Vagina (tissue), 2 donors: ENCODE results near the gene ALDH6A1.
A peak's percentile ranks its signal among the peaks of the same experiment; 100 is the strongest.

ENCODE experiments used
- CTCF ChIP-seq, 3 experiments: fragments of 450-650 bp in 2 of 3; fragments of 200-600 bp in 1 of 3; sonication (generic) in 1 of 3; IDR thresholded peaks; one replicate each; pipeline ENCODE4 v1.5.1; 2017 to 2019; ENCODE audit warnings: antibody characterized with exemption in 3 of 3, mild to moderate bottlenecking in 2 of 3, moderate library complexity in 2 of 3
- POLR2A ChIP-seq, 2 donors: fragments of 450-650 bp; IDR thresholded peaks; one replicate each; pipeline ENCODE4 v1.6.1; 2017; ENCODE audit warnings: antibody characterized with exemption in 2 of 2, mild to moderate bottlenecking in 2 of 2, moderate library complexity in 2 of 2

- TF ChIP-seq CTCF (IDR thresholded peaks at IDR 0.05) (no peak), POLR2A (IDR thresholded peaks at IDR 0.05) (peak in 1 of 2 donors; percentile 75)
Measured at GRCh38 chr14:74084277-74085046, at the start of gene ALDH6A1, which contains the start of gene LIN52.
